Astrocyte of the spinal cord (primary cell): Measurements from ENCODE around the gene PMEPA1.
"Not testable (repeated sequence)": the region's sequence is repeated elsewhere in the genome, so short reads cannot be mapped to it uniquely, and the experiment has no call there.

Experiments used
- DNase-seq: peaks from one replicate; pipeline ENCODE4 v3.0.0; 2011; ENCODE audit warnings: low read depth, low spot score
- H3K4me3 ChIP-seq: 2 replicates; pipeline ENCODE4 v1.5.1; 2011; ENCODE audit warnings: low read depth, mild to moderate bottlenecking, low read length, moderate library complexity
- in situ Hi-C: cut with HindIII; loops from 2 replicates; pipeline ENCODE4 v1.10.0; 2017; ENCODE audit warnings: low sequenced_read_pairs
- TF ChIP-seq, protein P1 (sequence below): IDR thresholded peaks from 2 replicates; pipeline ENCODE4 v1.5.1; 2012; ENCODE audit warnings: low read depth, mild to moderate bottlenecking, low read length, inconsistent platforms

The PMEPA1 gene

GRCh38 chr20:57647006-57647932, 62.5 kb downstream of the PMEPA1 start:
- in situ Hi-C loops, result no loop called here
- TF ChIP-seq, protein P1, sequence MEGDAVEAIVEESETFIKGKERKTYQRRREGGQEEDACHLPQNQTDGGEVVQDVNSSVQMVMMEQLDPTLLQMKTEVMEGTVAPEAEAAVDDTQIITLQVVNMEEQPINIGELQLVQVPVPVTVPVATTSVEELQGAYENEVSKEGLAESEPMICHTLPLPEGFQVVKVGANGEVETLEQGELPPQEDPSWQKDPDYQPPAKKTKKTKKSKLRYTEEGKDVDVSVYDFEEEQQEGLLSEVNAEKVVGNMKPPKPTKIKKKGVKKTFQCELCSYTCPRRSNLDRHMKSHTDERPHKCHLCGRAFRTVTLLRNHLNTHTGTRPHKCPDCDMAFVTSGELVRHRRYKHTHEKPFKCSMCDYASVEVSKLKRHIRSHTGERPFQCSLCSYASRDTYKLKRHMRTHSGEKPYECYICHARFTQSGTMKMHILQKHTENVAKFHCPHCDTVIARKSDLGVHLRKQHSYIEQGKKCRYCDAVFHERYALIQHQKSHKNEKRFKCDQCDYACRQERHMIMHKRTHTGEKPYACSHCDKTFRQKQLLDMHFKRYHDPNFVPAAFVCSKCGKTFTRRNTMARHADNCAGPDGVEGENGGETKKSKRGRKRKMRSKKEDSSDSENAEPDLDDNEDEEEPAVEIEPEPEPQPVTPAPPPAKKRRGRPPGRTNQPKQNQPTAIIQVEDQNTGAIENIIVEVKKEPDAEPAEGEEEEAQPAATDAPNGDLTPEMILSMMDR, result no peak
- no peak for DNase-seq
- H3K4me3 ChIP-seq, result no peak overlapping the region

GRCh38 chr20:57638895-57639236, 70.9 kb downstream of the PMEPA1 start:
- no peak for DNase-seq
- in situ Hi-C loops, result no loop called here
- TF ChIP-seq, protein P1, result no peak
- H3K4me3 ChIP-seq, result no peak overlapping the region

- DNase-seq, result no peak
- H3K4me3 ChIP-seq, result no peak overlapping the region
- TF ChIP-seq, protein P1, result no peak
- in situ Hi-C loops, result no loop called here
These were observed 71.5 kb downstream of the PMEPA1 start for GRCh38 chr20:57638173-57638894.

GRCh38 chr20:57633945-57634491, 75.8 kb downstream of the PMEPA1 start:
- H3K4me3 ChIP-seq, result no peak overlapping the region
- TF ChIP-seq, protein P1, result no peak
- DNase-seq, result no peak
- in situ Hi-C loops, result no loop called here

DNA sequence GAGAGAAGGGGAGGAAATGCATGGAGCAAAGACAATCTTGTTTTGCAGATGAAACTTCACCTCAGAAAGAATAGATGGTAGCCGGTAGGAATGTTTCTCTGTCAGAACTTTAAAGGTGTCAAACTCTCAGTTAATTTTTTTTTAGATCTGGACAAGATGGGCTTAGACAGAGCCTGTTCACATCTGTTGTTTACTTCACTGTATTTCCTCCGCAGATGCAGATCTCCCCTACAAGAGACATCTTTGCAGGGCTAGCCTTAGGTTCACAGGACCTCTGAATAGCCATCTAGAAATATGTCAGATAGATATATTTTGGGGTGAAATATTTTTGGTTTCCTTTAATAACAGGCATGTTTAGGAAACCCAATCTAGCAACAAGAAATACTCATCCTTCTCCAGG, 77.5 kb downstream of the PMEPA1 start:
- TF ChIP-seq, protein P1, result no peak
- in situ Hi-C loops, result no loop called here
- H3K4me3 ChIP-seq, result no peak overlapping the region
- no peak for DNase-seq

- H3K4me3 ChIP-seq, result no peak overlapping the region
- DNase-seq, result no peak
- in situ Hi-C loops, result no loop called here
- TF ChIP-seq, protein P1, result no peak
These were observed 79.8 kb downstream of the PMEPA1 start for GRCh38 chr20:57630061-57630460.

DNA sequence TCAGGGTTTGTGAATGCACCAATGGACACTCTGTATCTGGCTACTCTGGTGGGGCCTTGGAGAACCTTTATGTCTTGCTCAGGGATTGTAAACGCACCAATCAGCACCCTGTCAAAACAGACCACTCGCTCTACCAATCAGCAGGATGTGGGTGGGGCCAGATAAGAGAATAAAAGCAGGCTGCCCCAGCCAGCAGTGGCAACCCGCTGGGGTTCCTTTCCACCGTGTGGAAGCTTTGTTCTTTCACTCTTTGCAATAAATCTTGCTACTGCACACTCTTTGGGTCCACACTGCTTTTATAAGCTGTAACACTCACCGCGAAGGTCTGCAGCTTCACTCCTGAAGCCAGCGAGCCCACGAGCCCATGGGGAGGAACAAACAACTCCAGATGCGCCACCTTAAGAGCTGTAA, 80.3 kb downstream of the PMEPA1 start:
- DNase-seq, H3K4me3 ChIP-seq, in situ Hi-C loops: not testable (repeated sequence)

GRCh38 chr20:57628962-57629308, 80.9 kb downstream of the PMEPA1 start:
- in situ Hi-C loops, DNase-seq, H3K4me3 ChIP-seq: not testable (repeated sequence)
